ENCODE data around the gene OXCT2. TPM values are rescaled to one million over a fixed set of nuclear protein-coding genes. Genes with fewer than 3 reads are reported as not detected.

OXCT2 gene
- total and polyA plus RNA-seq, 9 of the 15 experiments (the other 6 are each of a cell fraction or from before 2014, with no cell fraction given), result 0.08 to 0.64 (median 0.22) TPM; not detected in 2

DNA sequence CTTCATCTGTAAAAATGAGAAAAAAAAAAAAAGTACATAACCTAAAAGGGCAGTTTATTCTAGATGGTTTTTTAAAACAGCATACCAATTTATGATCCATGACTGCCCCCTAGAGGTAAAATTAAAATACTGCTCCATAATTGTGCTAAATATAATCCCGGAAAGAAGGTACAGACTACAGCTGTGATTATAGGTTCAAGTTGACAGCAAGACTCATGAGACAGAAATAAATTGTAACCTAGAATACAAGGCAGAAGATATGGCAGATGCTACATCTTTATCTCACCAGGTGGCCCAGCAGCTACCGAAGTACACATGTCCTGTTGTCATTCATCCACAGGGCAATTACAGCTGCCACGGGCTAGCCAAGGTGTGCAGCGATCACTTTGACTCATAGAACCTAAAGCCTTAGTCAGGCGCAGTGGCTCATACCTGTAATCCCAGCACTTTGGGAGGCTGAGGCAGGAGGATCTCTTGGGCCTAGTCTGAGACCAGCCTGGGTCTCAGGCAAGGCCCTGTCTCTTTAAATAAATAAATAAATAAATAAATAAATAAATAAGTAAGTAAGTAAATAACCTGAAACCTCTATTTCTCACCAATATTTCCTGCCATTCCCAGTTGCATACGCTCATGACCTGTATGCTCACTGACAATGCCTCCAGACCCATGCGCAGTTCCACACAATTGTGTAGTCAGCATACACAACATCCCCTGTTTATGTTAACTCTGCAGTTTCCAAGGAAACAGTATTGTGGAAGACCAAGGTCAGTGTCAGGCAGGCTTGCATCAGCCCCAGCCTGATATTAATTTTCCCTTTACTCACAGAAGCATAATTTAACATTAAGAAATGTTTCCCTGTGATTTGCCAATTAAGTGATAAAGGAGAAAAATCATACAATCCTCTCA lies 50.8 kb downstream of the OXCT2 start (continued):
- TF ChIP-seq, protein P1, sequence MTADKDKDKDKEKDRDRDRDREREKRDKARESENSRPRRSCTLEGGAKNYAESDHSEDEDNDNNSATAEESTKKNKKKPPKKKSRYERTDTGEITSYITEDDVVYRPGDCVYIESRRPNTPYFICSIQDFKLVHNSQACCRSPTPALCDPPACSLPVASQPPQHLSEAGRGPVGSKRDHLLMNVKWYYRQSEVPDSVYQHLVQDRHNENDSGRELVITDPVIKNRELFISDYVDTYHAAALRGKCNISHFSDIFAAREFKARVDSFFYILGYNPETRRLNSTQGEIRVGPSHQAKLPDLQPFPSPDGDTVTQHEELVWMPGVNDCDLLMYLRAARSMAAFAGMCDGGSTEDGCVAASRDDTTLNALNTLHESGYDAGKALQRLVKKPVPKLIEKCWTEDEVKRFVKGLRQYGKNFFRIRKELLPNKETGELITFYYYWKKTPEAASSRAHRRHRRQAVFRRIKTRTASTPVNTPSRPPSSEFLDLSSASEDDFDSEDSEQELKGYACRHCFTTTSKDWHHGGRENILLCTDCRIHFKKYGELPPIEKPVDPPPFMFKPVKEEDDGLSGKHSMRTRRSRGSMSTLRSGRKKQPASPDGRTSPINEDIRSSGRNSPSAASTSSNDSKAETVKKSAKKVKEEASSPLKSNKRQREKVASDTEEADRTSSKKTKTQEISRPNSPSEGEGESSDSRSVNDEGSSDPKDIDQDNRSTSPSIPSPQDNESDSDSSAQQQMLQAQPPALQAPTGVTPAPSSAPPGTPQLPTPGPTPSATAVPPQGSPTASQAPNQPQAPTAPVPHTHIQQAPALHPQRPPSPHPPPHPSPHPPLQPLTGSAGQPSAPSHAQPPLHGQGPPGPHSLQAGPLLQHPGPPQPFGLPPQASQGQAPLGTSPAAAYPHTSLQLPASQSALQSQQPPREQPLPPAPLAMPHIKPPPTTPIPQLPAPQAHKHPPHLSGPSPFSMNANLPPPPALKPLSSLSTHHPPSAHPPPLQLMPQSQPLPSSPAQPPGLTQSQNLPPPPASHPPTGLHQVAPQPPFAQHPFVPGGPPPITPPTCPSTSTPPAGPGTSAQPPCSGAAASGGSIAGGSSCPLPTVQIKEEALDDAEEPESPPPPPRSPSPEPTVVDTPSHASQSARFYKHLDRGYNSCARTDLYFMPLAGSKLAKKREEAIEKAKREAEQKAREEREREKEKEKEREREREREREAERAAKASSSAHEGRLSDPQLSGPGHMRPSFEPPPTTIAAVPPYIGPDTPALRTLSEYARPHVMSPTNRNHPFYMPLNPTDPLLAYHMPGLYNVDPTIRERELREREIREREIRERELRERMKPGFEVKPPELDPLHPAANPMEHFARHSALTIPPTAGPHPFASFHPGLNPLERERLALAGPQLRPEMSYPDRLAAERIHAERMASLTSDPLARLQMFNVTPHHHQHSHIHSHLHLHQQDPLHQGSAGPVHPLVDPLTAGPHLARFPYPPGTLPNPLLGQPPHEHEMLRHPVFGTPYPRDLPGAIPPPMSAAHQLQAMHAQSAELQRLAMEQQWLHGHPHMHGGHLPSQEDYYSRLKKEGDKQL (CRISPR knock-in tag; IDR thresholded peaks at IDR 0.05; ENCODE audit: borderline replicate concordance), result no peak
- TF ChIP-seq CC2D1A (IDR thresholded peaks at IDR 0.05) (peak; percentile 45; the same call in 1 of the 2 replicates), ELF2 (CRISPR knock-in tag; IDR thresholded peaks at IDR 0.05) (peak; percentile 31; the same call in 1 of the 2 replicates), ELF1 (tag; IDR thresholded peaks at IDR 0.05) (peak; percentile 23; the same call in 1 of the 2 replicates), SMC3 (conservative IDR thresholded peaks at IDR 0.05; ENCODE audit: insufficient read depth, low read depth, low read length) (peak; percentile 81), RNF2 (IDR thresholded peaks at IDR 0.05) (no peak)
- TF ChIP-seq, protein P2, sequence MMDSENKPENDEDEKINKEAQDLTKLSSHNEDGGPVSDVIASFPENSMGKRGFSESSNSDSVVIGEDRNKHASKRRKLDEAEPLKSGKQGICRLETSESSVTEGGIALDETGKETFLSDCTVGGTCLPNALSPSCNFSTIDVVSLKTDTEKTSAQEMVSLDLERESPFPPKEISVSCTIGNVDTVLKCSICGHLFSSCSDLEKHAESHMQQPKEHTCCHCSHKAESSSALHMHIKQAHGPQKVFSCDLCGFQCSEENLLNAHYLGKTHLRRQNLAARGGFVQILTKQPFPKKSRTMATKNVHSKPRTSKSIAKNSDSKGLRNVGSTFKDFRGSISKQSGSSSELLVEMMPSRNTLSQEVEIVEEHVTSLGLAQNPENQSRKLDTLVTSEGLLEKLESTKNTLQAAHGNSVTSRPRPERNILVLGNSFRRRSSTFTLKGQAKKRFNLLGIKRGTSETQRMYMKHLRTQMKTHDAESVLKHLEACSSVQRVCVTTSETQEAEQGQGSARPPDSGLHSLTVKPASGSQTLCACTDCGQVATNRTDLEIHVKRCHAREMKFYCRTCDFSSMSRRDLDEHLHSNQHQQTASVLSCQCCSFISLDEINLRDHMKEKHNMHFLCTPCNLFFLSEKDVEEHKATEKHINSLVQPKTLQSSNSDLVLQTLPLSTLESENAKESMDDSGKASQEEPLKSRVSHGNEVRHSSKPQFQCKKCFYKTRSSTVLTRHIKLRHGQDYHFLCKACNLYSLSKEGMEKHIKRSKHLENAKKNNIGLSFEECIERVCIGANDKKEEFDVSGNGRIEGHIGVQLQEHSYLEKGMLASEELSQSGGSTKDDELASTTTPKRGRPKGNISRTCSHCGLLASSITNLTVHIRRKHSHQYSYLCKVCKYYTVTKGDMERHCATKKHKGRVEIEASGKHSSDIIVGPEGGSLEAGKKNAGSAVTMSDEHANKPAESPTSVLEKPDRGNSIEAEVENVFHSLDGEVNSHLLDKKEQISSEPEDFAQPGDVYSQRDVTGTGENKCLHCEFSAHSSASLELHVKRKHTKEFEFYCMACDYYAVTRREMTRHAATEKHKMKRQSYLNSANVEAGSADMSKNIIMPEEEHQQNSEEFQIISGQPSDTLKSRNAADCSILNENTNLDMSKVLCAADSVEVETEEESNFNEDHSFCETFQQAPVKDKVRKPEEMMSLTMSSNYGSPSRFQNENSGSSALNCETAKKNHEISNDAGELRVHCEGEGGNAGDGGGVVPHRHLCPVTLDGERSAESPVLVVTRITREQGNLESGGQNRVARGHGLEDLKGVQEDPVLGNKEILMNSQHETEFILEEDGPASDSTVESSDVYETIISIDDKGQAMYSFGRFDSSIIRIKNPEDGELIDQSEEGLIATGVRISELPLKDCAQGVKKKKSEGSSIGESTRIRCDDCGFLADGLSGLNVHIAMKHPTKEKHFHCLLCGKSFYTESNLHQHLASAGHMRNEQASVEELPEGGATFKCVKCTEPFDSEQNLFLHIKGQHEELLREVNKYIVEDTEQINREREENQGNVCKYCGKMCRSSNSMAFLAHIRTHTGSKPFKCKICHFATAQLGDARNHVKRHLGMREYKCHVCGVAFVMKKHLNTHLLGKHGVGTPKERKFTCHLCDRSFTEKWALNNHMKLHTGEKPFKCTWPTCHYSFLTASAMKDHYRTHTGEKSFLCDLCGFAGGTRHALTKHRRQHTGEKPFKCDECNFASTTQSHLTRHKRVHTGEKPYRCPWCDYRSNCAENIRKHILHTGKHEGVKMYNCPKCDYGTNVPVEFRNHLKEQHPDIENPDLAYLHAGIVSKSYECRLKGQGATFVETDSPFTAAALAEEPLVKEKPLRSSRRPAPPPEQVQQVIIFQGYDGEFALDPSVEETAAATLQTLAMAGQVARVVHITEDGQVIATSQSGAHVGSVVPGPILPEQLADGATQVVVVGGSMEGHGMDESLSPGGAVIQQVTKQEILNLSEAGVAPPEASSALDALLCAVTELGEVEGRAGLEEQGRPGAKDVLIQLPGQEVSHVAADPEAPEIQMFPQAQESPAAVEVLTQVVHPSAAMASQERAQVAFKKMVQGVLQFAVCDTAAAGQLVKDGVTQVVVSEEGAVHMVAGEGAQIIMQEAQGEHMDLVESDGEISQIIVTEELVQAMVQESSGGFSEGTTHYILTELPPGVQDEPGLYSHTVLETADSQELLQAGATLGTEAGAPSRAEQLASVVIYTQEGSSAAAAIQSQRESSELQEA (IDR thresholded peaks at IDR 0.05; ENCODE audit: low read depth), result no peak
- TF ChIP-seq, protein P3, sequence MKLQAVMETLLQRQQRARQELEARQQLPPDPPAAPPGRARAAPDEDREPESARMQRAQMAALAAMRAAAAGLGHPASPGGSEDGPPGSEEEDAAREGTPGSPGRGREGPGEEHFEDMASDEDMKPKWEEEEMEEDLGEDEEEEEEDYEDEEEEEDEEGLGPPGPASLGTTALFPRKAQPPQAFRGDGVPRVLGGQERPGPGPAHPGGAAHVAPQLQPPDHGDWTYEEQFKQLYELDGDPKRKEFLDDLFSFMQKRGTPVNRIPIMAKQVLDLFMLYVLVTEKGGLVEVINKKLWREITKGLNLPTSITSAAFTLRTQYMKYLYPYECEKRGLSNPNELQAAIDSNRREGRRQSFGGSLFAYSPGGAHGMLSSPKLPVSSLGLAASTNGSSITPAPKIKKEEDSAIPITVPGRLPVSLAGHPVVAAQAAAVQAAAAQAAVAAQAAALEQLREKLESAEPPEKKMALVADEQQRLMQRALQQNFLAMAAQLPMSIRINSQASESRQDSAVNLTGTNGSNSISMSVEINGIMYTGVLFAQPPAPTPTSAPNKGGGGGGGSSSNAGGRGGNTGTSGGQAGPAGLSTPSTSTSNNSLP (IDR thresholded peaks at IDR 0.05; ENCODE audit: borderline replicate concordance, low read depth, low read length), result peak; percentile 68; the same call in 1 of the 2 replicates

Data from K562 (cell line).